Endothelial cell of umbilical vein (primary cell): ENCODE data around the gene GCGR.

Source experiments
- CTCF ChIP-seq, 2 donors: IDR thresholded peaks; 1 replicate in 1 of 2; 2 replicates in 1 of 2; pipeline ENCODE4 v1.5.1; 2011; ENCODE audit warnings: low read length in 2 of 2, mild to moderate bottlenecking in 2 of 2, moderate library complexity in 2 of 2, control low read depth in 1 of 2, inconsistent platforms in 1 of 2, low read depth in 1 of 2; ENCODE audit not compliant: insufficient read depth in 1 of 2; ENCODE audit errors: extremely low read depth in 1 of 2
- EZH2 ChIP-seq: IDR thresholded peaks from 2 replicates; pipeline ENCODE4 v1.6.1; 2012; ENCODE audit warnings: borderline replicate concordance, low read depth, mild to moderate bottlenecking, moderate library complexity, low read length, inconsistent platforms; ENCODE audit not compliant: severe bottlenecking
- GATA2 ChIP-seq: IDR thresholded peaks from 2 replicates; pipeline ENCODE4 v1.7.0; 2011; ENCODE audit warnings: low read depth, mild to moderate bottlenecking, moderate library complexity, mixed read lengths, low read length; ENCODE audit not compliant: insufficient read length, insufficient read depth
- JUN ChIP-seq: IDR thresholded peaks from 2 replicates; pipeline ENCODE4 v1.6.1; 2011; ENCODE audit warnings: borderline replicate concordance, low read depth; ENCODE audit not compliant: insufficient read length, insufficient read depth
- MAX ChIP-seq: IDR thresholded peaks from 2 replicates; pipeline ENCODE4 v1.6.1; 2011; ENCODE audit not compliant: insufficient read depth, insufficient read length
- POLR2A ChIP-seq: IDR thresholded peaks from 2 replicates; pipeline ENCODE4 v1.6.1; 2012; ENCODE audit warnings: low read depth, mild to moderate bottlenecking, control low read depth, low read length
- POLR2AphosphoS5 ChIP-seq: IDR thresholded peaks from 2 replicates; pipeline ENCODE4 v1.6.1; 2012; ENCODE audit warnings: low read depth, mild to moderate bottlenecking, control low read depth, low read length, moderate library complexity; ENCODE audit not compliant: insufficient read depth

DNA sequence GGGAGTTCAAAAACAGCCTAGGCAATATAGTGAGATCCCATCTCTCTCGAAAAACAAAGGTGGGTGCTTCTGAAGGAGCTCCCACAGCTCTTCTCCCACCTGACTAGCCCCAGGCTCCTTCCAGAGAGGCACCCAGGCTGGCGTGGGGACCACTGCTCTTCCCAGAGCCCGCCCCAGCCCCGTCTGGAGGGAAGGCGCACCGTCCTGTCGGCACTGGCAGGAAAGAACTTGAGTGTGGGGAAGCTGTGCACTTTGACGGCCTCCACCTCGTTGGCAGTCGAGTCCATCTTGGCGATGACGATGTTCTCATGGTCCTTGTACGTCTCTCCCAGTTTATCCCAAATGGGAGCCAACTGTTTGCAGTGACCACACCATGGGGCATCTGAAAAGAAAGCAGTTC, 41.4 kb downstream of the GCGR start:
- TF ChIP-seq CTCF (IDR thresholded peaks at IDR 0.05; ENCODE audit: extremely low read depth in 1 of 2, insufficient read depth in 1 of 2, low read depth in 1 of 2, low read length in 2 of 2) (no peak), POLR2A (no peak), MAX (no peak), EZH2 (no peak), JUN (no peak), GATA2 (no peak), POLR2AphosphoS5 (no peak)
